GM19043 (cell line): ENCODE results near the gene FGGY.

ENCODE experiments used
- ATAC-seq: cut with Tn5 transposase; IDR thresholded peaks from one replicate; pipeline ENCODE4 v1.9.1; 2021; ENCODE audit warnings: low read depth; ENCODE audit not compliant: unreplicated experiment

Gene FGGY

GRCh38 chr1:59666106-59666505, 369.2 kb downstream of the FGGY start:
- no peak for ATAC-seq

DNA sequence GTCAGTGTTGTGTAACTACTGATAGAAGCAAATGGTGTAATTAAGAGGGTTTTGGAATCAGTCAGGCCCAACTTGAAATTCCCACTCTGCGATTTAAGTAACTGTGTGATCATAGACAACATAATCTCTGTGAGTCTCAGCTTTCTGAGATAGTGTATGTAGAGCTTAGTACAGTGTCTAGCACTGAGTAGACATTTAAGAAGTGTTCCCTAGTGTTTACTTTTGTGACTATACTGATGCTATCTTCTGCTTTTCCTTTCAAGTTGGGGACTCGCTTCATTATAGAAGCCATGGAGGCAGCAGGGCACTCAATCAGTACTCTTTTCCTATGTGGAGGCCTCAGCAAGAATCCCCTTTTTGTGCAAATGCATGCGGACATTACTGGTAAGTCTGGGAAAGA, 370.1 kb downstream of the FGGY start:
- no peak for ATAC-seq

- ATAC-seq, result no peak
These were observed 372.9 kb downstream of the FGGY start for GRCh38 chr1:59669752-59670312.

DNA sequence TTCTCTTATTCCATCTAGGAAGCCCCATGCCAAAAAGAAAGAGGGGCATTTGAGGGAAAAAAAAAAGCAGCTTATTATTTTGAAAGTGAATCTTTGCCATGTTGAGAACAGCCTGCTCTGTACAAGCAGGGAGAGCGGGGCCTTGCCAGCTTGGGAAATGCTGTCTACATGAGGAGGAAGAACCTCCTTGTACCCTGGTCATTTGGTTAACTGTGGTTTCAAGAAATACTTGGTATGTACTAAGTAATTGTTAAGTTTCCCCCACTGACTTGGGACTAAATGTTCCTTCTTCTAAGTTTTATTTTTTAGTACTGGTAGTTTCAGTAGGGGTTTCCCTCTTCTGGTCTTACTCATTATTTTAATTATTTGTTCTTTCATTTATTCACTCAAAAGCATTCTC, 373.8 kb downstream of the FGGY start:
- ATAC-seq, result no peak

GRCh38 chr1:59671066-59671952, 374.4 kb downstream of the FGGY start:
- ATAC-seq, result no peak

DNA sequence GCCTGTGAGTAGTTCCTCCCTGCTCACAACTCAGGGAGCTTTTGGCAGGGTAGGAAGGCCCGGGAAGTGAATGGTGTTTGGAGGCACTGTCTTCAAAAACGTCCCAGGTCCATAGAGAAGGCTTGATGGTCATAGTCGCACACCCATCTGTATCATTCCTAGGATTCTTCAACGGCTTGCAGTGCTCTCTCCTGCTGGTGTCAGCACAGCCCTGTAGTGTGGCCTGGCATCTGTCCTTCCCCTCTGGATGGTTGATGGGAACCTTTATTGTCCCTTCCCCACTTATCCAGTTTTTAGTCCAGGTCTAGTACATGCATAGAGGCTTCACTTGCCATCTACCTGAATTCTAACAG, 375.0 kb downstream of the FGGY start:
- ATAC-seq, result no peak

- ATAC-seq, result no peak
These were observed 376.1 kb downstream of the FGGY start for GRCh38 chr1:59672851-59673572.

GRCh38 chr1:59673573-59674450, 376.9 kb downstream of the FGGY start:
- ATAC-seq, result no peak

DNA sequence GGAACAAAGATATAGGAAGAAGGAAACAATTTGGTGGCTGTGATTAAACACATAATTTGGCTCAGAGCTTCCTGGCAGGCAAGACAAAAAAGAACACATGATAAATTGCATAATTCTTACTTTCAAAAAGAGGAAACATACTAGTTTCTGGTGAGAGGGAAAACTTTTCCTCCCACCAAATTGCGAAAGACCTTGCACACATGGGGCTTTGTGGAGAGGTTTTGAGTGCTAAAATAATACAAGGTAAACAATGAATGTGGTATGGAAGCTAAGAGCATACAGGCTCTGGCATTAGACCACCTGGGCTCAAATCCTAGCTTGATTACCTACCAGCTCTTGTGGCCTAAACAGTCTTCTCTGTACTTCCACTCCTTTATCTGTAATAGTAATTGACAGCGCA, 377.7 kb downstream of the FGGY start:
- no peak for ATAC-seq

- ATAC-seq, result no peak
These were observed 379.0 kb downstream of the FGGY start for GRCh38 chr1:59675936-59676335.

DNA sequence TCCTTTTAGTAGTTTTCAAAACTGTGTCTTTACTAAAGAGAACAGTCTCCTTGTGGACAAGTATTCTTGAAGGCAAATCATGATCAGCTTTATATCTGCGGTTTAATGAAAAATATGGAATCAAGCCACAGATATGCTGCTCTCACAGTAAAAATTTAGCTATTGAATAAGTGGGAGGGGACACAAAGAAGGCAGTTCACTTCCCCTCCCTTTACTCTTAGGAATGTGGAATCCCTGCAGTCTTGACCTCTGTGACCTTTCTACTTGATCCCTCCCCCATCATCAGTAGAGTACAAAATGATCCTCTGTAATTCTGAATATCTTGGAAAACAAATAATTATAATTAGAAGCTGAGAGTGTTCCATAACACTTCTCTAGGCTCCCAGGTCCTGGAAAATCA, 381.1 kb downstream of the FGGY start:
- no peak for ATAC-seq

DNA sequence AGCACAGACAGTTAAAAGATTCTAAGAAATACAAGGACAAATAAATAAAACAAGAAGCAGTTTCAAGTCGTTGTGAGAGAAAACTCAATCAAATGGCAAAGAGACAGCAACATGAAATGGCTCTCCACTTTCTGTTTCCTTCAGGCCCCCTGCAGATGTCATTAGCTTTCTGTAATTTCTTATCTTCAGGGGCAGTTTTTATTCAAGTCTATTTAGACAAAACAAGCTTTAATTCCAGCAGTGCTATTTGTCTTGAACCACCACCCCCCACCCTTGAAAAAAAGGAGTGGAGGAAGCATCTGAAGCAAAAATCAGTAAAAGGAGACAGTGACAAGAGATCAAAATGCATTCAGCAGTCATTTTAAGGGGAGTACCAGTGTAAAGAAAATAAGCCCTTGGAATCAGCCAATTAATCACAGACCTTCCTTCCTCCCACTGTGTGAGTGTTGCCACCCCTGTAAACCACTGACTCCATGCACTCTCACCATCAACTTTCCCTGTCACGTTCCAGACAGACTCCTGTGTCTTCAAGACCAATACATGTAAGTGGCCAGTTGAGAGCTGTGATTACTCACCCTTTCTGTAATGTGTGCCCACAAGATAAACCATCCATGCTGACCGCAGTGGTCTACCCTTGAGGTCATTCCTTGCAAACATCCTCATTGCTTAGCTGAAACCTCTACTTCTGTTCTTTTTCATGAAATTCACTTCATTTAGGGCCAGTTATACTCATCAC, 381.8 kb downstream of the FGGY start:
- no peak for ATAC-seq

DNA sequence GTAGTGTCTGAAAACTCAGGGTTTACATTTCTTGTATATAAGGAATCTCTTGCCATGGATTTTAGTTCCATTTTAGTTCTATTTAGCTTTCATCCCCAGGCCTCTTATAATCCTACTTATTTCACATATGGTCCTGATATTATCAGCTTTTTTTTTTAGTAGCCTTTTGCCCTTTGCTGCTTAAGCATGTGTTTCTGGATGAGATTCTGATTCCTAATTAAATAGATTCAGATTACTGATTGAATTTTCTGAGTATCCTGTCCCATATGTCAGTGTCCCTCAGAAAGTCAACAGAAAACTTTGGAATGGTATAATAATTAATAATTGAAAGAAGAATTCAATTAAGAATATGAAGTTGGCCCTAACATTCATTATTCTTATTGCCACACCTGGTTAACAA, 383.1 kb downstream of the FGGY start:
- ATAC-seq, result no peak

- no peak for ATAC-seq
These were observed 385.6 kb downstream of the FGGY start for GRCh38 chr1:59682396-59683080.

DNA sequence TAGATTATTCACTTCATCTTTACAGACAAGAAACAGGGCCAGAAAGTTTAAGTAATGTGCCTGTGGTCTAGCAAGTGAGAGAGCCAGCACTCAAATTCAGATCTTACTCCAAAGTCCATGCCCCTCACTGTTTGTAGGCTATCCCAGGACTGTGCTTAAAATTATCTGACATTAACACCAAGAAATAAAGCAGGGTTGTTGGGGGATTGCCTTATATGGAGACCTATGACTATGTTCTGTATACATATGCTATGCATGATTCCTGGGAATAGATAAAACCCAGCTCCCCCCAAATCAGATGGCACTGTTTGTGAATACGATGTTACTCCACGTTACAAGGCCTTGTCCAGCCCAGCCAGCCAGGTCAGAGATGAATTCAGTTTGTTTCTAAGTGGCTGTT, 386.3 kb downstream of the FGGY start:
- no peak for ATAC-seq

GRCh38 chr1:59684698-59685097, 387.8 kb downstream of the FGGY start:
- no peak for ATAC-seq

DNA sequence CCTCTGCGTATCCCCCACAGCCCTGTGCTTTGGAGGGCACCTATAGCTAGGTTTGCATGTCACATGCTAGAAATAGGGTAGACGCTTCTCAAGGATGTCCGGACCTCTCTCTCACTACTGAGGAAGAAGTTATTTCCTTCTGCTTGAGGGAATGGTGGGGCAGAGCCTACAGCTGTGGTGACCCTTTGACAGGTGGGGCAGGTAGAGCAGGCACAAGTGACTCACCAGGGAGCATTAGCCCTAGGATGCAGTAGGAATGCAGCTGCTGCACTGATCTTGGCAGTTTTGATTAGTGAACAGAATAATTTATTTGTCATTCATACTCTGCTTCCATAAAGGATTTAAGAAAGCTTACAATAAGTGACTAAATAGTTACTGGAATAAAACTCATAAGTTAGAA, 388.2 kb downstream of the FGGY start:
- no peak for ATAC-seq

GRCh38 chr1:59685666-59686065, 388.8 kb downstream of the FGGY start:
- ATAC-seq, result no peak

- ATAC-seq, result no peak
These were observed 389.3 kb downstream of the FGGY start for GRCh38 chr1:59686170-59686569.

- no peak for ATAC-seq
These were observed 389.7 kb downstream of the FGGY start for GRCh38 chr1:59686574-59686973.
